Measurements from ENCODE around the gene ABHD2.

Gene ABHD2

GRCh38 chr15:89161666-89162065 lies 73.4 kb downstream of the ABHD2 start:
- no peak for DNase-seq

- no peak for DNase-seq
These were observed 75.2 kb downstream of the ABHD2 start for GRCh38 chr15:89163271-89164055.

GRCh38 chr15:89164712-89165211 lies 76.5 kb downstream of the ABHD2 start:
- no peak for DNase-seq

- DNase-seq = no peak
These were observed 77.4 kb downstream of the ABHD2 start for GRCh38 chr15:89165677-89166076.

DNA sequence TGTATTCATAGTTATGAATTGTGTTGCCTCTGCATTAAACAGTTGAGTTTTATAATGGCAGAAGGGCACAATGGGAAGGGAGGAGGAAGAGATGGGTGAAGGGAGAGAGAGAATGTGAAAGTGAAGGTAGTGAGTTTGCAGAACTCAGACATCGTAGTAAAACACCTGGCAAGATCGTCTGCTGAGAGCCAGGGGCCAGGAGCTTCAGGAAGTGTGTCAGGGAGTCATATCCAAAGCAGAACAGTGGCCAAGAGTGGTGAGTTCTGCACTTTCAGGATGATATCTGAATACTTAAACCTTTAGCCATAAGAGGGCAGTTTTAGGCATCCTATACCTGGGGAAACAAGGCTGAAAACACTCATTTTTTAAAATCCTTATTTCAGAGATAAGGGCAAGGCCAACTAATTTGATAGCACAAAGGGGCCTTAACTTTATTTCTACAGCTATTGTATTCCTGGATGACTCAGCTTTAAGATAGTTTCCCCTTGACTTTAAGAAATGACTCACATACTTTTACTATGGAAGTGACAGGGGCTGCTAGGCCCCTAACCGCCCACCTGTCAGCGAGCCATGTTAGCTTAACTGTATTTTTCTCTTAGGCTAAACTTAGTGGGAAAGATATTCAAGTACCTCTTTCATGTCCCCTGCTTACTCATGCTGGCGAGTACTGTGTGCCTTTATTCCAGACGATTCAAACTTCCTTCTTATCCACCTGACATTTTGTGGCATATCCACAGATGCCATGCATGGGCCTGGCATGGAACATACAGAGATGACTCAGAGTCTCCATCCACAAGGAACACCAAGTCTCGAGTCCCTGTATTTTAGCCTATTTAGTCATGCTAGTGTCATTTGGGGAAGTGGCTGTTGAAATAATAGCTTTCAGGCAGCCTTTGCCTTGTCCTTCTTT lies 79.3 kb downstream of the ABHD2 start:
- peak in 3 of 51 donors; percentile 29 to 49 (median 43) for DNase-seq

DNA sequence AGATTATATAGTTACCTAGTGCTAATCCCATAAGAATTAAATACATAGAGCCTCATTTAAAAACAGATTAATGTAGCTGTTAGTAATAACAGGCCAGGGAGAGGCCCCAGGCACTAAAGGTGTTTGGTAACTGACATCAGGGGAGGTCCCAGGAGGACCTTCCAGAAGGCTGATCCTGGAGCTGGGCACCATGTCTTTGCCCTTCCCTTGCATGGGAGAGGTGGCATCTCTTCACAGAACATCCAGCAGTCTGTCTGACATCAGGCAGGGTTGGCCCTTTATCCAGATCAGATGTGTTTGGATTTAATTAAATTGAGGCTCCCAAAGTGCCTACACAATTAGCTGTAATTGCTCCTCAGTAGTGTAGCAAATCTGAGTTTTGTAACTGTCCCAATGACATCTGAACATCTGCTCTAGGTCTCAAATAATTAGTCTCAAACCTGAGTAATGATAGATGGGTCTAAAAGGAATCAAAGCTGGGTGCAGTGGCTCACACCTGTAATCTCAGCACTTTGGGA lies 80.1 kb downstream of the ABHD2 start:
- no peak for DNase-seq

DNA sequence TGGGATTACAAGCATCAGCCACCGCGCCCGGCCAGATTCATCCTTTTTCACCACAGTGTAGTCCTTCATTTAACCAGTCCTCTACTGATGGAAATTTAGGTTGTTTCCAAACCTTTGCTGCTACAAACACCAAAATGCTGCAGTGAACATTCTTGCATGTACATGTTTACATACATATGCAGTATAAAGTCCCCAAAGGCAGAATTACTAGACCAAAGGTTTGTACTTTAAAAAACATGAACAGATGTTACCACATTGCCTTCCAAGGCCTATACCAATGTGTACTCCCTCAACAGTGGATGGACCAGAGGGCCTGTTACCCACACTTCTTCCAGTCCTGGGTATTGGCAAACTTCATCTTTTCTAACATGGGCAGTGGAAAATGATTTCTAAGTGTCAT lies 82.1 kb downstream of the ABHD2 start:
- no peak for DNase-seq

DNA sequence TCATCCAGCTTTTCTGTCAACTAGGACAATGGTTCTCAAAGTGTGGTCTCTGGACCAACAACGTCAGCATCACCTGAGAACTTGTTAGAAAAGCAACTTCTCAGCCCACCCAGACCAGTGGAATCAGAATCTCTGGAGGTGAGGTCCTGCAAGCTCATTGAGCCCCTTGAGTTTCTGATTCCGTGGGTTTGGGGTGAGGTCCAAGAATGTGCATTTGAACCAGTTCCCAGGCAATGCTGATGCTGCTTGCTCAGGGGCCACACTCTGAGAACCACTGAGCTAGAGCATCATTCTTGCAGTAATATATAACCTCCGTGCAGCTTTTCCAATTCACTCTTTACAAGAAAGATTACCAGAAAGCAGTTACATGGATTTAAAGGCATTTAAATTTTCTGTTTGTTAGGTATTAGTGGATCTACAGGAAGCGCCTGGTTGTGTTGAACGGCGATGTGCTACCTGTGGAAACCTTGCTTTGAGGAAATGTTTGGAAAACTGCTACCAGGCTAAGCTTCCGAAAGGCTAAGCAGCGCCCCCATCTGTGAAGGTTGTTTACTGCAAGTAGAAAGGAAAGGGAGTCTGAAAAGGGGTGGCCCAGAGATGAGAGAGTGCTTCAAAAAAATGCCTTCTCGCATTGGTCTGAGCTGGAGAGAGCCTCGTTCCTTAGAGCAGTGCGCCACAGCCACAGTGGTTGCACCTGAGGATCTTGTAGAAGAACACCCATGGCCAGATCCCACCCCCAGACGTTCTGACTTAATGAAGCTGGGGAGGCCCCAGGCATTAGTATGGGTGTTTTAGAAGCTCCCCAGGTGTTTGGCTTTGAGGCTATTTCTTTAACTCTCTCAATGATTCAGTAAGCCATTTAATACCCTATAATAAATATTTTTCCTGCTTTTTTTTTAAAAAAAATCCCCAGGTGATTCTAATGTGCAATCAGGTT lies 83.1 kb downstream of the ABHD2 start:
- DNase-seq = peak in 16 of 51 donors; percentile 8 to 66 (median 32)

- DNase-seq = no peak
These were observed 84.7 kb downstream of the ABHD2 start for GRCh38 chr15:89172921-89173320.

DNA sequence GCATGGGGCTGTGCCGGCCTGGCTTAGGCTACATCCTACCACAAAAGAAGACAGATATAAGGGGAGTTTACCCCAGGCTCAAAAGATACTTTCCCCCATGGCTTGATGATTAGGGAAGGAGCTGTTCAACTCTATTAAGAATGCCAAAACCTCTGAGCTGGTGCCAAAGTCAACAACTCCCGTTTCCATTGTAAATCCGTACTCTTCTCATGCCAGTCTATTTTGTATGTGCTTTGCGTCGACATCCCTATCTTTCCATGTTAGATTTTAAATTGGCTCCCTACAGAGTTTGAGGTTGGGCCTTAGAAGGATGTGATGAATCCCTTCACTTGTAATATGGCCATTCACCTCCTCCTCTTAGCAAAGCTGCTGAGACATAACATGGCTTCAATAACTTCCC lies 86.2 kb downstream of the ABHD2 start:
- DNase-seq = no peak

- no peak for DNase-seq
These were observed 87.4 kb downstream of the ABHD2 start for GRCh38 chr15:89175617-89176191.

DNA sequence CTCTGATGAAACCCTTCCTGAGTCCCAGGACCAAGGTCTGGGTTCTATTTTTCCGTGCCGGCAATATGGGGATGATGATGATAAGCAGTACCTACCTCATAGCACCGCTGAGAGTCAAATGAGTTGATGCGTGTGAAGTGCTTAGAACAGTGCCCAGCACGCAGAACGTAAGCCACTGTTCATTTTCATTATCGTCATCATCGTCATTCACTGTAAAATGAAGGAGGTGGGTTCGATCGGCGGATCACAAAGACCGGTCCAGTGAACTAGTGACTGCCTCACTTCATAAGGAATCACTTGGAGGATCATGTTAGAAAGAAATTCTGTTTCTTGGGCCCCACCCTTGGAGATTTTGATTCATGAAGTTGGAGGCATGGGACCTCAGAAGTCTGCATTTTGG lies 88.9 kb downstream of the ABHD2 start:
- no peak for DNase-seq

GRCh38 chr15:89177633-89178306 lies 89.5 kb downstream of the ABHD2 start:
- DNase-seq = peak in 29 of 51 donors; percentile 17 to 76 (median 46)

DNA sequence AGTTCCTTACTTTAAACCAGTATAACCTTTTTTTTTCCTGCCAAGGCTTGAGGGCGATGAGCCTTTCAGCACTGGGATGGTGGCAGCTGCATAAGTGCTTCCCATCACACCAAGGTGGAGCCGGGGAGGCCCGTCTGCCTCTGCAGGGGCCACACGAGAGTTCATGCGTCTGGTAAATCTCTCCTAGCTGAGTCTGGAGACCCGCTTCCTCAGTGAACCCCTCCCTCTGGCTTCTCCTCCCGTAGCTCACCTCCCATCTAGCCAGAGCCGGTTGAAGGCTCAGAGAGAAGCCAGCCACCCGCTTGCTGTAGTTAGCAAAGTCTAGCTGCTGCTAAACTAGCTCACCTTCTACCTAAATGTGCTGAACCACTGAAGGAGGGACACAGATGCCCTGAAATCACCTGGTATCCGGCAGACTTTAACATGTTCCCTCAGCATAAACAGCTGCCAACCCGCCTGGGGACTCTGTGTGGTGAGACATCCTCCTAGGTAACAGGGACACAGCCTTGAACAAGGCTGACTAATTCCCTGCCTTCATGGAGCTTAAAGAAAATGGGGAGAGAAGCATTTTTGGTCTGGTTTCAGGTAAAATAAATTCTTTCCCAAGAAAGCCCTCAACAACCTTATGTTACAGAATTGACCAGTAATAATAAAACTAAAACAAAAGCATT lies 90.2 kb downstream of the ABHD2 start:
- no peak for DNase-seq

DNA sequence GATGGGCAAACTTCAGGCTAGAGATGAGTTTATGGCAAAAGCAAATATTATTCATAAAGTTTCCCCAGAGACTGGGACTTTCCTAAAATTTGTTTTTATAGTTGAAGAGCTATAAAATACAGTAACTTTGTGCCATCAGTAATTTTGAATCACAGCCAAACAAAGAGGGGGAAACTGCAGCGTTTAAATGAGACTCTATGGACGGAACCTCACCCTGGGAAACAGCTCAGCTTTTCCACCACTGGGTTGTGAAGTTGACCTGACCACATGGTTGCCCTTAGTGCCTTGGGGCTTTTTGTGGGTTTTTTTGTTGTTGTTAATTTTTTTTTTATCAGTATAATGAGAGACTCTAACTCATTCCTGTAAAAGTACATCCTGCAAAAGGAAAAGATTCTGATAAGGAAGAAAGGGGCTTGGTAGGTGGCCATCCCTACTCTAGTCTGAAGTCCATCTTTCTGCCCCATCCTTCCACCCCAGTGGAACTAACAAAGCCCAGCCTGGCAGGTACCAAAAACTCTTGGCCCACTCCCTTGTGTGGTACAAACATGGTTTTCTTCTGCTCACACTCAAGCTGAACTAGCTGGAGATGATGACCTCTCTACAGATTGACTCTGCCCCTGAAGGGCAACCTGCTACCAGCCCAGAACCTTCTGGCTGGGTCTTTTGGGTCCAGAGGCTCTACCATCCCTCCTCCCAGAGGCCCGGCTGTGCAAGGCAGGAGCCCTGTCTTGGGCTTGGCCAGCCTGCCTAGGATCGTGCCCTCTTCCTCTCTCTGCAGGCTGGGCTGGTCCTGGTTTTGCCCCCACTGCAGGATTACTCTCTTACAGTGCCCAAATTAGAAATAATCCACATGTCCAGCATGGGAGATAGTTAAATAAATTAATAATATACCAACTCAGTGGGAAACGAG lies 92.0 kb downstream of the ABHD2 start:
- no peak for DNase-seq

DNA sequence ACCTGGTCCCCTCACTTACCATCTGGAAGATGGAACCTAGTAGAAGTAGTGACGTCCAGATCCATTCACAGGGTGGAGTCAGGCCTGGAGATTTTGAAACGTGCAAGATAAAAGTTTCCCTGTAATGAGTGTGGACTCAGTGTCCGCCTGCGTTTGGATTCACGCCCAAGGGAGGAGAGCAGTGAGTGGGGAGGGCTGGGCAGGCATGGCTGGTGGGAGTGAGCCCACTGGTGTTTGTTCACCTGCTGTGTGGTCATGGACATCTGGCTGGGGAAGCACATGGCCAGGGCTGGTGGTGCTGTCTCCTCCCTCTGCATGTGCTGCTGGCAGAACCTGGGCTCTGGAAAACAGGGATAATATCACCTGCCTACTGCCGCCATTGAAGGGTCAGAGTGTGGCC lies 96.1 kb downstream of the ABHD2 start:
- peak in 1 of 51 donors; percentile 44 for DNase-seq

- no peak for DNase-seq
These were observed 96.8 kb downstream of the ABHD2 start for GRCh38 chr15:89184886-89185526.

- peak in 2 of 51 donors; percentile 18 to 29 for DNase-seq
These were observed 98.5 kb downstream of the ABHD2 start for GRCh38 chr15:89186803-89187202.

Measured in hypothalamus (tissue), 51 donors.